Calu3 (cell line): ENCODE data around the gene PDGFB. TPM values are rescaled to one million over a fixed set of nuclear protein-coding genes. Genes with fewer than 3 reads are reported as not detected.
A peak's percentile ranks its signal among the peaks of the same experiment; 100 is the strongest.

ENCODE experiments used
- BruUV-seq: library from RNA; stranded (reverse); fragments of 400-500 nt; replicated peaks from 2 replicates; lab custom pipeline; 2021; lab: Mats Ljungman, UMichigan
- CTCF ChIA-PET: fragments of 300-600 bp; sonication (Branson Sonifier 250); formaldehyde crosslinking; loops from one replicate; lab custom pipeline; 2022; ENCODE audit warnings: antibody characterized with exemption; lab: Charles Lee
- DNase-seq: peaks from one replicate; pipeline ENCODE4 v3.0.0; 2022
- H3K27ac Mint-ChIP-seq: one replicate; pipeline ENCODE4 v1.8.0; 2022; ENCODE audit warnings: mixed read lengths; ENCODE audit not compliant: unreplicated experiment
- H3K27me3 Mint-ChIP-seq: one replicate; pipeline ENCODE4 v1.8.0; 2022; ENCODE audit warnings: mixed read lengths; ENCODE audit not compliant: unreplicated experiment
- H3K36me3 Mint-ChIP-seq: one replicate; pipeline ENCODE4 v1.8.0; 2022; ENCODE audit warnings: mild to moderate bottlenecking, moderate library complexity, mixed read lengths; ENCODE audit not compliant: insufficient read depth, unreplicated experiment
- H3K4me1 Mint-ChIP-seq: one replicate; pipeline ENCODE4 v1.8.0; 2022; ENCODE audit warnings: mild to moderate bottlenecking, low read depth, mixed read lengths; ENCODE audit not compliant: unreplicated experiment
- H3K4me3 Mint-ChIP-seq: one replicate; pipeline ENCODE4 v1.8.0; 2022; ENCODE audit warnings: mild to moderate bottlenecking, low read depth, moderate library complexity, mixed read lengths; ENCODE audit not compliant: unreplicated experiment
- H3K9me3 Mint-ChIP-seq: one replicate; pipeline ENCODE4 v1.8.0; 2022; ENCODE audit warnings: low read depth, mixed read lengths; ENCODE audit not compliant: unreplicated experiment
- CTCF ChIP-seq: fragments of 200-600 bp; IDR thresholded peaks from one replicate; pipeline ENCODE4 v1.8.0; 2022; ENCODE audit warnings: antibody characterized with exemption; ENCODE audit not compliant: unreplicated experiment
- intact Hi-C: fragments of 100-400 bp; cut with micrococcal nuclease; formaldehyde crosslinking; loops from one replicate; pipeline ENCODE4 v1.10.0; 2022; ENCODE audit not compliant: unreplicated experiment
- total RNA-seq: library from RNA; stranded (reverse); gene quantifications from 2 replicates; pipeline ENCODE4 v1.2.3, GENCODE V29; 2022

PDGFB gene
- total RNA-seq, 1 experiment from 2014 or later: 25.9 TPM

- Mint-ChIP-seq H3K36me3 (peaks cover 13% of the 10 kb centered on the region), H3K9me3 (peaks cover 4% of the 10 kb centered on the region), H3K4me3 (peak overlapping the region; percentile 35), H3K27ac (peak overlapping the region; percentile 92), H3K4me1 (peaks cover 38% of the 10 kb centered on the region), H3K27me3 (no peaks in the 10 kb centered on the region)
- peak; percentile 58 for DNase-seq
- CTCF ChIA-PET: interaction anchor here (0.5 to 2.2 kb wide), 4 partner anchors 31 to 128 kb away, joined by 4 to 6 read pairs (median 5); no protein-coding TSS in a partner anchor
- intact Hi-C loops: no loop called here
- TF ChIP-seq CTCF: no peak
- no TSS peak for BruUV-seq
Observed at GRCh38 chr22:39284142-39284980, 39.6 kb upstream of the PDGFB start.

- DNase-seq: peak; percentile 90
- TF ChIP-seq CTCF: no peak
- Mint-ChIP-seq H3K36me3 (peaks cover 12% of the 10 kb centered on the region), H3K4me3 (peak overlapping the region; percentile 35), H3K9me3 (peaks cover 4% of the 10 kb centered on the region), H3K27me3 (no peaks in the 10 kb centered on the region), H3K27ac (peak overlapping the region; percentile 92), H3K4me1 (peaks cover 36% of the 10 kb centered on the region)
- intact Hi-C loops: no loop called here
- CTCF ChIA-PET: interaction anchor here (0.8 to 2.2 kb wide), 4 partner anchors 8 to 127 kb away, joined by 5 to 6 read pairs (median 5); no protein-coding TSS in a partner anchor
- BruUV-seq: no TSS peak
Observed at GRCh38 chr22:39283322-39284141, 38.8 kb upstream of the PDGFB start.

GRCh38 chr22:39282645-39283321 lies 38.0 kb upstream of the PDGFB start:
- peaks cover 12% of the 10 kb centered on the region for H3K36me3 Mint-ChIP-seq
- no peak for TF ChIP-seq CTCF
- H3K27me3 Mint-ChIP-seq: no peaks in the 10 kb centered on the region
- no peak overlapping the region for H3K4me3 Mint-ChIP-seq
- H3K4me1 Mint-ChIP-seq: peaks cover 34% of the 10 kb centered on the region
- intact Hi-C loops: no loop called here
- no peak for DNase-seq
- BruUV-seq: no TSS peak
- CTCF ChIA-PET: interaction anchor here (0.8 to 2.2 kb wide), 3 partner anchors 9 to 43 kb away, joined by 5 to 6 read pairs (median 5); no protein-coding TSS in a partner anchor
- H3K27ac Mint-ChIP-seq: peak overlapping the region; percentile 92
- H3K9me3 Mint-ChIP-seq: peaks cover 4% of the 10 kb centered on the region

- no TSS peak for BruUV-seq
- Mint-ChIP-seq H3K27ac (no peak overlapping the region), H3K36me3 (peaks cover 12% of the 10 kb centered on the region), H3K27me3 (no peaks in the 10 kb centered on the region), H3K9me3 (peaks cover 4% of the 10 kb centered on the region), H3K4me3 (no peak overlapping the region), H3K4me1 (peaks cover 26% of the 10 kb centered on the region)
- CTCF ChIA-PET: no interaction called here
- DNase-seq: no peak
- no peak for TF ChIP-seq CTCF
- intact Hi-C loops: no loop called here
Observed at GRCh38 chr22:39281126-39281525, 36.3 kb upstream of the PDGFB start.
